Hematopoietic multipotent progenitor cell treated with erythropoietin and hydrocortisone succinate and interleukin-3 and kit ligand, for 4 days (in vitro differentiated cells): ENCODE measurements around the gene CTNND2.
A peak's percentile ranks its signal among the peaks of the same experiment; 100 is the strongest.

Source experiments
- DNase-seq: peaks from one replicate; pipeline ENCODE4 v3.0.0-alpha.2; 2015

CTNND2 gene

DNA sequence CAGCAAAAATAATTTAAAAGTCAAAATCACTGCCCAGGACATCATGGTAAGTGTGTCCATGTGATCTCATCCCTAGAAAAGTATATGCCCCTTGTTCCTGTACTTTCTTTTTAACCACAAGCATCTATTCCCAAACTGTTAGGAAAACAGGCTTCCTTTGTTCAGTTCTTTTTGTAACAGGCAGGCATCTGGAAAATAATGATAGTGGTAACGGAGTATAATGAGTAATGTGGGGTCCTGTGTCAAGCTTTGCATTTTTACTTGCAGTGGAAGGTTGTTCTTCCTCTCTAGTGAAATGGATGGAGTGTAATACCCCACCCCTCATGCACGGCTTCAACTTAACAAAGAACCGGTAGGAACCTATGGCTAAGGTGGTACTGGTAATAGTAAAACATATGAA is 532.1 kb downstream of the CTNND2 start:
- no peak for DNase-seq

DNA sequence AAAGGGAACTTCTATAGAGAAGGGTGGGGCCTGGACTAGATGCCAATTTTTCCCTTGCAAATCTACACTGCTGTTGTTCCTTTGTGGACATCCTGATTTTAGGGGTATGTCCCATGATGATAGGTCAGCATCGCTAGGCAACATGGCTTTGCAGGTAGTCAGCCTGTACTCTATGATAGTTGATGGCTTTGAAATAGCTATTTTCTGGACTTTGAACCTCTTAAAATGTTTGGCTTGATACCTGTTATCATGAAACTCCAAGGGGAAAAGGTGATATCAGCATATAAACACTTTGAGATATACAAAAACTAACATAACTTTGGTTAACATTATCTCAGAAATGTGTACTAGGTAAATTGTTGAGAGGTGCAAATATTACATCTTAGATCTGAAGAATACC is 533.2 kb downstream of the CTNND2 start:
- DNase-seq, result no peak

DNA sequence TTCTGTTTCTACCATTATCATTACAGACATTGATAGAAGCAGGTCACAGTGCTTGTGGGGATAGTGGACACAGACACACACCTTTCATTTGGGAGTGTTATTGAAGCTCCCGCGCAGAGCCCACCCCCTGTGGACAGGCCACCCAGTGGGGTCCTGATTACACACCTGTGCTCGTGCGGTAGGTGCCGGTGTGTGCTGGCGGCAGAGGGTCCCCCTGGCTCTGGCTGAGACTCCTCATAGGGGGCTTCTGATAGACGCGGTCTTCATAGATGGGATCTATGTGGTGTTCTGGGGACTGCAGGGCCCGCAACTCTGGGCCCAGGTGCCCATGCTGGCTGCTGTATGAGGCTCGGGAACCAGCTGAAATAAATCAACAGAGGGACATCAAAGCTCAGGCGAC is 539.7 kb downstream of the CTNND2 start:
- no peak for DNase-seq

DNA sequence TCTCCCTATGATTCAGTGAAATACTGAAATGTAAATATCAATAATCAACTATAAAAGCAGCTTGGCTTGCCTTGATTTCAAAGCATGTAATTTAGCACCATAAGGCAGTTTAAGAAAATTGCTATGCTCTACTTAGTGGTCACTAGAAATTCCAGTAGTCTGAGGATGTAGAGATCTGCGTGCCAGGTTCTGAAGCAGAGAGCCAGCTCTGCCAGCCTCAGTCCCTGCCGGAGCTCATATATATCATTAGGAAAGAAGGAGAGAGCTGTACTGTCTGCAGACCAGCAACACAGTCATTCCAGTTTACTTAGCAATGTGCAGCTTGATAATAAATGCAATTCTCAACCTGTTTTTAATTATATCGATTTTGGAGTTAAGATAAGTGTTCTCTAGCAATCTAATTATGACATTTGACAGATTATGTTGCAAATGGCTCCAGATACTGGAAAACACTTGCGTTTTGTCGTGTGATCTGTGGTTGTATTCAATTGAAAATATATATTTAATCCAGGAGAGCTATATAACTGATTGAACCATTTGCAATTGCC is 540.5 kb downstream of the CTNND2 start:
- no peak for DNase-seq

DNA sequence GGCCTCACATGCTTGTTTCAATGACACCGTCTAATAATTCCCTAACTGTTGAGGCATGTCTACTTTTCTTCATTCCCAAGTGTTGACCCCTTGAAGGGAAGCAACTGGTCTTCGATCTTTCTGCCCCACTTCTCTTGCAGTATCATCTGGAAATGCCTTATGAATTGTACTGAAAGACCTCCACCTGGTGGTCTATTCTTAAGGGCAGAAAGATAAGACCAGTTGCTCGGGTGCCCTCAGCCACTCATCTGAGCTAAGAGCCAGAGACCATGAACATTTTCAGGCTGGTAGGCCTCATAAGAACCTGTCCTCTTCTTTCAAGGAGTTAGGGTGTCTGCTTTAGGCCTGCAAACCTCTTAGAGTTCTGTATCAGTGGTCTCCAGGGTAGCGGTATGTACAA is 542.5 kb downstream of the CTNND2 start:
- peak; percentile 12 for DNase-seq

DNA sequence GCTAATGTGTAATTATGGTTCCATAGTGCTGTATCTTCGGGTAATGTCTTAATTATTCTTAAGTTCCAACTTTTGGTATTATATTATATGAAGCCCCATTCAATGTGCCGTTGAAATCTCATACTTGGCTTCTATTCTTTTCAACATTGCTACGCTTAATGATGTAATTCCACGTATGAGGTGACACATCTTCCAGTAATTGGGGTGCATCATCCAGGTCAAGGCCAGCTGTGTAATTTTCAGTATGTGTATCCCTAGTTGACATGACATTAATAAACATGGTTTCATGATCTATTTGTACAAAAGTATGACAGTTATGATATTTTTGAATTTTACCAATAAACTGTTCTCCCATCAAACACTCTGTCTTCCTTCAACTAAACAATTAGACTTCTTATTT is 546.3 kb downstream of the CTNND2 start:
- DNase-seq, result no peak

DNA sequence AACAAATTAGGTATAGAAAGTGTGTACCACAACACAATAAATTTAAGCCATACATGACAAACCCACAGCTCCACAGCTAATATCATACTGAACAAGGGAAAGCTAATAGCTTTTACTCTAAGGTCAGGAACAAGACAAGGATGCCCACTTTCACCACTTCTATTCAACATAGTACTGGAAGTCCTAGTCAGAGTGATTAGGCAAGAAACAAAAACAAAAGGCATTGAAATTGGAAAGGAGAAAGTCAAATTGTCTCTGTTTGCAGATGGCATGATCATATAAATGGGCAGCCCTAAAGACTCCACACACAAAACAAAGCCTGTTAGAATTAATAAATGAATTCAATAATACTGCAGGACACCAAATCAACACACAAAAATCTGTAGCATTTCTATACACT is 548.8 kb downstream of the CTNND2 start:
- DNase-seq, result no peak

DNA sequence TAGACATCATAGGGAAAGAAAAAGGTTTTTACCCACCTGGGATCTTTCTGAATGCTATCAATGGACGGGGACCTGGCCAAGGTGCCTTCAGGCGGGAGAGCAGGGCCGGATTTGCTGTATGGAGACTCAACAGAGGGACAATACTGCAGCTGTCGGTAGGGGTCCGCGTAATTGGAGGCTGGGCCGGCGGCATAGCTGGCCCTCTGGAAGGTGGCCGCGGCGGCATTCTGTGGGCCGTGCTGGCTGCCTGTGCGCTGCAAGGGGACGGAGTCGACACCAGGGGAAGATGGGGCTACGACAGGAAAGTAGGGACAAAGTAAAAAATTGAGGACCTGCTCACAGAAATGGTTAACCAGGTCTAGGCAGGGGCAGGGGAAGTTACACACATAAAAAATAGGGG is 557.9 kb downstream of the CTNND2 start:
- DNase-seq, result no peak

DNA sequence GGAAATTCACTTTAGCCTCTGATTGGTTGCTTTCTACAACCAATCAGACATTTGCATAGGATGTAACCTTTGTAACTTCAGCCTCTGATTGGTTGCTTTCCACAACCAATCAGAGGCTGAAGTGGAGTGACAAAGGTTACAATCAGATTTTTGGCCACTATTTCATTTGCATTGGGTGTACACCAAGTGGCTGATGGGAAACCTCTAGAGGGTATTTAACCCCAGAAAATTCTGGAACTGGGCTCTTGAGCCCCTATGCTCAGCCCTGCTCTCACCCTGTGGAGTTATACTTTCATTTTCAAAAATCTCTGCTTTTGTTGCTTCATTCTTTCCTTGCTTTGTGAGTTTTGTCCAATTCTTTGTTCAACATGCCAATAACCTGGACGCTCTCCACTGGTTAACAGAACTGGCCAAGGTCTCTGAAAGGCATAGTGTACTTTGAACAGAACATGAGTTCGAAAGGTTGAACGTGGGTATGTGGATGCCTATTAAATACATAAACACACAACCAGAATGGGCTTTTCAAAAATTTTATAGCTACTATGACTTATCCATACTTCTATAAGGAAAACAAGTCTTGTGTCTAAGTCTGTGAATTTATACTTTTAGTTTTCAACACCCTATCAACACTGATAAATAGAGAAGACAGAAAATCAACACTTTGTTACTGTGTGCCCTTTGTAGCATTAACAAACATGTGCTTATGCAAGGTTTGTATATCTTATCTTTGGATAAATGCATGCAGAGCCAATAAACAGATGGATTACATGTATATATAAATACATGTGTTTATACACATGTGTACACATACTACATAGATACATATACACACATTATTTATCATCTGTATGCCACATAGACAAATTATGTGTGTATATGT is 568.1 kb downstream of the CTNND2 start:
- no peak for DNase-seq

DNA sequence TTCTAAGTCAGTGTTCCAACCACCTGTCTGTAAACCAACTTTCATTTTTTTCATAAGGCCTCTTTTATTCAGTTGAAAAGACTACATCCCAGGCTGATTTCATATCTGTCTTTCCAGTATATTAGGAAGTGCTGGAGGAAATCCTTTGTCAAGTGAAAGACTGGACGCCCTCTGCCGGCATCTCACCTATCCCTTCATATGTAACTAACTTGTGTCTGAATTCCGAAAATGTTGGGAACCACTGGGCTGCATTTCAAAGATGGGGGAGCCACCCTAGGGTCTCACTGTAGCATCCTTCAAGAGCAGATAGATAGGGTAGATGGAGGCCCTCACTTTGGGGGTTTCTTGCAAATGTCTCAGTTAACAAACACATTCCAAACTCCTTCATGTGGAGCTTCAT is 569.8 kb downstream of the CTNND2 start:
- DNase-seq, result no peak

DNA sequence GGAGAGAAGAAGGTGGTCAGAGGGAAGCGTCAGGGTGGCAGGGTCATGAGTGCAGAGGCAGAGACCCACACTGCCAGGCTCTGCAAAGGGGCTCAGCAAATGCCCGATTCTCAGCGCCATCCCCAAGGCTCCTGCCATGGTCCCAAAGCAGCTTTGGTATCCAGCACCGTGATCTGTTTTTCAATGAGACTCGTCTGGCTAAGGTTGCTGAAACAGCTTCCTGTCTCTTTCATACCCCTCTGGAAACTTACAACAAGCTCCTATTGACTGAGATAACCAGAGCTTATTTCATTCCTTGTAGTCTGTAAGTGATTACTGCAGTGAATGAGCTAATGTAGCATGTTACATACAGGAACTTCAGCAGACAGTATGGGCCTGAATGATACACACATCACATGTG is 574.6 kb downstream of the CTNND2 start:
- no peak for DNase-seq

DNA sequence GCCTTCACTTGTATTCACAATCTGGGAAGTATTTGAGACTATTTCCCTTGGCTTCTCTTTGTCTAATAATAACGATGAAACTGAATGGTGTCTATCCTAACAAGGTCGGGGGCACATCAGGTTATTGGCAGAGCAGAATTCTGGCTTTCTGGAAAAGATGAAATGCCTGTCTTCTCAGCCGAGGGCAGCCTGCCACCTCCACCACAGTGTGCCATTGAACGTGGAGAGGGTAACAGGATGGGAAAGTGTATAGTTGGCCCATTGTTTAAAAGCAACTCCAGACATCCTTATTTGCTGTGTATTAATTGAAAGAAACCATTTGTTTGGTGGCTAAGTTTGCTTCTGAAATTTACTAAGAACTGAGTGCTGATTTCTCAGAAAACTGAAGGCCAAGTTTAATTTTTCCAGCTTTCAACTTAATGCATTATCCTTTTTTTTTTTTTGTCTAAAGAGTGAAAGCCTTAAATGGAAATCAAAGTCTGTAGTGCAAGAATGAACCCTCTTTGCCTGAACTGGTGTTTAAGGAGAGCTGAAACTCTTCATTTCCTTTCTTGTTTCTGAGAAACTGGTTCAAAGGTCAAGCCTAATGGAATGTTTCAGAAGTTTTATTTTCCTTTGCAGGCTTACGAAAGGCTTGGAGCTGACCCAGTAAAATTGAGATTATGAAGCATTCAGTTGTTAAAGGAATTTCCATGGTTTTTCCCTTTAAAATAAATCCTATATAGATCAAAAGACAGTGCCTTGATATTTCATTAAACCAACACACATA is 579.5 kb downstream of the CTNND2 start:
- DNase-seq, result no peak

DNA sequence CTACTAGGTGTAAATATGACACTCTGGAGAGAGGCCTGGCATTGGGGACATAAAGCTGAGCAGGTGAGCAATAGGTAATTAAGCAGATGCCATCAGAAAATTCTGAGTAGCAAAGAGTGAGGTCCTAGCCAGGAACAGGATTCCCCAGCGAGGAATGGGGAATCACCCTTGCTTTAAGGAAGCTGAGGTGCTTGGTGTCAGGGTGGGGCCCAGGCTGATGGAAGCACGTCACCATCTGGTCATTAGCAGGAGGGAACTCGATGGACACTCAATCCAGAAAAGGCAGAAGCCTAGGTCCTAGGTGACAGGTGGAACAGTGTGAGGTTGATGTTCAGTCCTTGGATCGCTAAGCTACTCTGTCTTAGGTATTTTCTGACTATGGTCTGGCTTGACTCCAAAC is 580.5 kb downstream of the CTNND2 start:
- no peak for DNase-seq

DNA sequence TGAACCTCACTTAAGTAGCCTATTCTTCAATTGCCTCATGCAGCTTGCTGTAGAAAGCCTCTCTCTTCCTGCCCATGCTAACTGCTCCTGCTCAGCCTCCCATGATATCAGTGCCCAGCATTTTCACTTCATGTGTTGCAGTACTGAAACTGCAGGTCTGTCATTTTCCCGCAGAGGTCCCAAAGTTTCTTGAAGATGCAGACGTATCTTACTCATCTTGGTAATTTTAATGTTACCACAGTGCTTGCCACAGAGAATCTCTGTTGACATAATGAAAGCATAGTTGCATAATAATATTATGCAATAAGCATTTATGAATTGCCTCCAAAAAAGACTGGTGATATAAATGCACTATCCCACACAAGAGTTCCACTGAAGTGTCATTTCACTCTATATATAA is 582.1 kb downstream of the CTNND2 start:
- DNase-seq, result peak; percentile 48

DNA sequence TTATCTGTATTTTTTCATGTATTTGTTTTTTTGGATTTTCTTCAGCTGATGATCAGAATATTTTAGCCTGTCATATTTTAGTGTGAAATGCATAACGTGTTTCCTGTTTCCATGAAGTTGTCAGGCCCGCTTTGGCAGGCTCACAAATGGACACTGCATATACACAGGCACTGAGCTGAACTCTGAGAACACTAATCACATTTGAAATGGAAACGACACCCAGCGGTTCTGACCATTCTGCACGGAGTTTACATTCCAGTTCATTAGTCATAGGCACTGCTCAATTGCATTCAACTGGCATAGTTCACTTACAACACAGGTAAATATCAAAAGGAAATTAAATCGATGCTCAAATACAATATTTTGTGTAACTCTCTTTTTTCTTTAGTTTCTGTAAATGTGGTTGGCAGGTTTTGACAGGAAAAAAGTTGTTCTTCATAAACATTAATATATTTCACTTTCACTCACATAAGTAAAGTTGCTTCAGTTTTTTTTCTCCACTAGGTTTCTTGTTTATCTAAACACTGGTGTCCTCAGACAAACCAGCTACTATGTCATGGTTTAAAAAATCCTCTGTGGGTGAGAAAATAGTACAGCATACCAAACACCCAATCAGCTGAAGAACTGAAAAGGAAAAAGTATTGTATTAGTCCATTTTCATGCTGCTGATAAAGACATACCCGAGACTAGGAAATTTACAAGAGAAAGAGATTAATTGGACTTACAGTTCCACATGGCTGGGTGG is 584.2 kb downstream of the CTNND2 start:
- DNase-seq, result no peak

DNA sequence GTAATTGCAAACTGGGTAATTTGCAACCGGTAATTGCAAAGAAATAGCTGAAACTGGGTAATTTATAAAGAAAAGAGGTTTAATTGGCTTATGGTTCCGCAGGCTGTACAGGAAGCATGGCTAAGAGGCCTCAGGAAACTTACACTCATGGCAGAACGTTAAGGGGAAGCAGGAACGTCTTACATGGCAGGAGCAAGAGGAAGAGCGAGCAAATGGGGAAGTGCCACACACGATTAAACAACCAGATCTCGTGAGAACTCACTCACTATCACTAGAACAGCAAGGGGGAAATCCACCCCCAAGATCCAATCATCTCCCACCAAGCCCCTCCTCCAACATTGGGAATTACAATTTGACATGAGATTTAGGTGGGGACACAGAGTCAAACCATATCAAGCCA is 590.6 kb downstream of the CTNND2 start:
- DNase-seq, result peak; percentile 10

DNA sequence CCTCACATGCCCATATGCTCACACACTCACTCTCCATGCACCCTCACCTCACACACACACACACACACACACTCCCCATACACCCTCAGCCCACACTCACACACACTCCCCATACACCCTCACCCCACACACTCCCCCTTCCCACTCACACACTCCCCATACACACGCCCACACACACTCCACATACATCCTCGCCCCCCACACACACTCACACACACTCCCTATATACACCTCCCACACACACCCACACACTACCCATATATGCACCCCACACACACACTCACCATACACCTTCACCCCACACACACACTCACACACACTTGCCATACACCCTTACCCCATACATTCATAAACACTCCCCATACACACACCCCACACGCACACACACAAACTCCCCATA is 592.5 kb downstream of the CTNND2 start:
- DNase-seq, result no peak

DNA sequence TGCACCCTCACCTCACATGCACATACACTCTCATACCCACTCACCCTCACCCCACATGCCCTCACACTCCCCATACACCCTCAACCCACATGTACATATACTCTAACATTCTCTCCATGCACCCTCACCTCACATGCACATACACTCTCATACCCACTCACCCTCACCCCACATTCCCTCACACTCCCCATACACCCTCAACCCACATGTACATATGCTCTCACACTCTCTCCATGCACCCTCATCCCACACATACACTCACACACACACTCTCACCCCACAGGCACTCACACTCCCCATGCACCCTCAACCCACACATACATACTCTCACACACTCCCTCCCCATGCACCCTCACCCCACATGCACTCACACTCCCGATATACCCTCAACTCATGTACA is 593.0 kb downstream of the CTNND2 start:
- DNase-seq, result no peak

DNA sequence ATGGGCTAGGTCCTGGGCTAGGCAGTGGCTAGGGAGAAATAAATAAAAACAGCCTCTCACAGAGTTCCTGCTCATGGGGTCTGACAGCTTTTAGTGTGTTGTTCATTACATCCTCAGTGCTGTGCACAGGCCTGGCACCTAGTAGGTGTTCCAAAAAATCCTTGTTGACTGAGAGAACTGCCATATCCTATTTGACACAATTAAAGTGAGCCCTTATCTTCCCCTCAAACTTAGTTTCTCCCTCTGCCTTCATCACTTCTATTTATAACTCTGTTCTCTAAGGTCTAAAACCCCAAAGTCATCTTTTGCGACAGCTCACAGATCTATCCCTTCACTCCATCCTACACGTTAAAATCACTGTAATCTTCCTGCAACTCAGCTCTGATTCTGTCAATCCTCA is 594.1 kb downstream of the CTNND2 start:
- no peak for DNase-seq

DNA sequence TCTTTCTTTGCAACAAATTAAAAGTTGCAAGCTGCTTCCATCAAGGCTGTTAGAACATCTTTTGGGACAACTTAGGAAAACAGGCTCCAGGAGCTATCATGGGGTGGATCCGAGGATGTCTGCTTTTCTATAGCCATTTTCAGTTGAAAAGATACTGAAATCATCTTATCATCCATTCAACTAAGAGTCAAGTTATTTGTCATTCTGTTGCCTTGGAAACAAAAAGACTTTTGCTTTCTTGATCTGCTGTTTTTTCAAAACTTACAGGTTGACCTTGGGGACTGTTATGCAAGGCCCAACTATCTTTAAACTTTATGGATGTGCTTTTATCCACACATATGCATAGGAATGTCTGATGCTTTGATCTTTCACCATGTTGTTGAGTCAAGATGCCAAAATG is 597.9 kb downstream of the CTNND2 start:
- no peak for DNase-seq

DNA sequence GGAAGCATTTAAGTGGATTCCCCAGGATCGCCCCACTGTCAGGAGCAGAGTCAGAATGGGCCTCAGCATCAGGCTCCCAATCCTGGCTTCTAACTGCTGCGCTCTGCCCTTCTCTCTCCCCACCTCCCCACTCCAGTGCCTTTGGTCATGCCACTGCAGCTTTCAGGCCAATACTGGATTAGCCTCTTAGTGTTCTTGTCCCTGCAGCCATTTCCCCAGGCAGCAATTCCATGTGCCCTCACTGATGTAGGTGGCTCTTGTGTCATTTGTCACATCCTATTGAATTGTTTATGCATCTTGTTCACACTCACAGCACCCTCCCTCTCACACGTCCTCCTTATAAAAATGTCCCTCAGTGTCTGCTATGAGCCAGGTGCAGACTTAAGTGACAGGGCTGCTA is 599.0 kb downstream of the CTNND2 start:
- no peak for DNase-seq

DNA sequence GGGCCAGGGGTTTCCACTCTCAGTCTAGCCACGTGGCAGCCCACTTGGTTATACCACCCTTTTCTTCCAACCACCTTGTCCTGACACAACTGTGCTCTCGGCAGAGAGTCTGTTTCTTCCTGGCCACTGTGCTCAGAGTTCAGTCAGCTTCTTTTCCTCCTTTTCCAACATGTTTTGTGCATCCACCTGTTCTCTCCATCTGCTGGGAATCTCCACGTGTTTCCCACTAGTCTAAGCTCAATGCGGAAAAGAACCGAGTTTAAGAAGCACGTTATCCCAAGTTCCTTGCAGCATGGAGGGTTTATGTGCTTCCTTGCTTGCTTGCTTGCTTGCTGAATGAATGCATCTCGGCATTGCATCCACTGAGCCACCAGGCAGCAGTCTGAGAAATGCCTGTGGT is 599.6 kb downstream of the CTNND2 start:
- DNase-seq, result no peak

DNA sequence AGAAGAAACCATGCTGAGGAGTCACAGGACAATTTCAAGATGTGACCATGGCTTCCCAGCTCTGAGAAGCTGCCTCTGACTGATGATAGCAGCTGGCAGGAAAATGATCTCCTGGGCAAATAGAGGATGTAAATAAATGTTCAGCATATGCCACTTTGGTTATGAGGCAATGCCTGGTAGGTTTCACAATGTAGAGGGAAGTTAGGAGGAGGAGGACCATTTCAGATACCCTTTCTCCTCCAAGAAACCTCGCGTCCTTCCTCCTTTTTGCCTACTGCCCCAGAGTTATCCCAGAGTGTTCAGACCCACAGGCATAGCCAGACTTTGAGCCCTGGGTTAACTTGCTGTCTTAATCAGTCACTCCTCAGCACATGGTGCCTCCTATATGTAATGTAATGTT is 601.6 kb downstream of the CTNND2 start:
- DNase-seq, result peak; percentile 44
